Measurements from ENCODE around the gene VPS13D. TPM values are rescaled to one million over a fixed set of nuclear protein-coding genes. Genes with fewer than 3 reads are reported as not detected.

Gene VPS13D
- total RNA-seq, 1 donor from 2014 or later: 81.7 TPM

DNA sequence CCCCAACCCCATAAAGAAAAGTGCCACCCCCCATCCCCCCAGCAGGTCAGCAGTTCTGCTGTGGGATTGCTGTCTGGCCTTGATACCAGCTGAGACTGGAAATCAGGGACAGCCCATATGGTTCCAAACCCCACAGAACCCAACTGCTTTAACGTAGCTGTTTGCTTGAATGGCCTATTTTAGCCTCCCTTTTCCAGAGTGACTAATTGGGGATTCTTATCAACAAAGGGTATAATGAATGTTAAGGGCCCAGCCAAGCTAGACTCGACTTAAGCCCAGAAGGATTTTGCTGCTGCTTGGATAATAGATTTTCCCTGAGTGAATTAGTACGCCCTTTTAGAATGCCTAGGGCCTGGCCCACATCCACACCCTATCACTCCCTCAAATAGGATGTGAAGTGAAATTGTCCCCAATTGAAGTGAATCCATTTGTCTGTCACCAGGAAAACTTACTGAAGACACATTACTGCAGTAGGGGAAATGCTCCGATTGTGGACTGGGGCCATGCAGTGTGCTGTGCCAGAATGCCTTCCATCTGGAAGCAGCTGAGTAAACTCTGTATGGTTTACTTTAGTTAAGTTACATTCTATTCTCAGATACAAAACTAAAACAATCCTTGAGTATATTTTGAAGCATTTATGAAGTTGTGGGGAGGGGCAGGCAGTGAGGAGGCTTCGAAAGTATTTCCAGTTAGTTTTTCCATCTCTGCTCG lies 231.2 kb downstream of the VPS13D start:
- ATAC-seq (peak; percentile 55 to 69), DNase-seq (no peak)
- H3K36me3 ChIP-seq: peaks cover 19% of the 10 kb centered on the region
- intact Hi-C loops (cut with DNase I): no loop called here
- H3K4me1 ChIP-seq: peaks cover 93% of the 10 kb centered on the region
- H3K27me3 ChIP-seq (ENCODE audit: low read depth): no peaks in the 10 kb centered on the region
- no peaks in the 10 kb centered on the region for H3K9me3 ChIP-seq
- H3K4me3 ChIP-seq: no peak overlapping the region
- TF ChIP-seq, protein P1, sequence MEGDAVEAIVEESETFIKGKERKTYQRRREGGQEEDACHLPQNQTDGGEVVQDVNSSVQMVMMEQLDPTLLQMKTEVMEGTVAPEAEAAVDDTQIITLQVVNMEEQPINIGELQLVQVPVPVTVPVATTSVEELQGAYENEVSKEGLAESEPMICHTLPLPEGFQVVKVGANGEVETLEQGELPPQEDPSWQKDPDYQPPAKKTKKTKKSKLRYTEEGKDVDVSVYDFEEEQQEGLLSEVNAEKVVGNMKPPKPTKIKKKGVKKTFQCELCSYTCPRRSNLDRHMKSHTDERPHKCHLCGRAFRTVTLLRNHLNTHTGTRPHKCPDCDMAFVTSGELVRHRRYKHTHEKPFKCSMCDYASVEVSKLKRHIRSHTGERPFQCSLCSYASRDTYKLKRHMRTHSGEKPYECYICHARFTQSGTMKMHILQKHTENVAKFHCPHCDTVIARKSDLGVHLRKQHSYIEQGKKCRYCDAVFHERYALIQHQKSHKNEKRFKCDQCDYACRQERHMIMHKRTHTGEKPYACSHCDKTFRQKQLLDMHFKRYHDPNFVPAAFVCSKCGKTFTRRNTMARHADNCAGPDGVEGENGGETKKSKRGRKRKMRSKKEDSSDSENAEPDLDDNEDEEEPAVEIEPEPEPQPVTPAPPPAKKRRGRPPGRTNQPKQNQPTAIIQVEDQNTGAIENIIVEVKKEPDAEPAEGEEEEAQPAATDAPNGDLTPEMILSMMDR (IDR thresholded peaks at IDR 0.05): no peak
- peak overlapping the region; percentile 76 for H3K27ac ChIP-seq

- no peak for DNase-seq
- intact Hi-C loops (cut with DNase I): no loop called here
- no peaks in the 10 kb centered on the region for H3K27me3 ChIP-seq (ENCODE audit: low read depth)
- peak in 1 of 2 donors; percentile 52 for ATAC-seq
- TF ChIP-seq, protein P1 (IDR thresholded peaks at IDR 0.05): no peak
- peaks cover 87% of the 10 kb centered on the region for H3K4me1 ChIP-seq
- H3K27ac ChIP-seq: peak overlapping the region; percentile 76
- H3K4me3 ChIP-seq: no peak overlapping the region
- H3K9me3 ChIP-seq: no peaks in the 10 kb centered on the region
- peaks cover 17% of the 10 kb centered on the region for H3K36me3 ChIP-seq
Observed at GRCh38 chr1:12461754-12462153, 231.9 kb downstream of the VPS13D start.

DNA sequence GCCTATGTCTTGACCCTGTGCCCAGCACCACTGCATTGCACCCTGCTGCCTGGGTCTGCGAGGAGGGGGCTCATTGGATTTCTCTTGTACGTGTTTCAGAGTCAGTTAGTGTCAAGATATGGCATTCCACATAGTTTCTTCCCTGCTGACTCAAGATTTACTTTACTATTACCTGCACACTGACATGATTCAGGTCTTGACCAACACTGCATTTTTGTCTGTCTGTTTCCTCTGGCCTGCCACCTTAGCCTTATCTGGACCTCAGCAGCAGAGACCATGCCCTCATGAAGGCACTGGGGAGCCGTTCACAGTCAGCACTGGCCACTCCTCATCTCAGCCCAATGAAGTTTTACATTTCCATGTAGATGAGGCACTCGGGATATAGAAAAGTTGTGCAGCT lies 232.8 kb downstream of the VPS13D start:
- peak overlapping the region; percentile 76 for H3K27ac ChIP-seq
- TF ChIP-seq, protein P1 (IDR thresholded peaks at IDR 0.05): no peak
- H3K9me3 ChIP-seq: no peaks in the 10 kb centered on the region
- ATAC-seq: no peak
- intact Hi-C loops (cut with DNase I): no loop called here
- peaks cover 9% of the 10 kb centered on the region for H3K36me3 ChIP-seq
- no peak overlapping the region for H3K4me3 ChIP-seq
- H3K4me1 ChIP-seq: peaks cover 78% of the 10 kb centered on the region
- DNase-seq: no peak
- H3K27me3 ChIP-seq (ENCODE audit: low read depth): no peaks in the 10 kb centered on the region

- TF ChIP-seq, protein P1 (IDR thresholded peaks at IDR 0.05): no peak
- Histone ChIP-seq H3K4me1 (peaks cover 66% of the 10 kb centered on the region), H3K9me3 (no peaks in the 10 kb centered on the region), H3K27ac (peak overlapping the region; percentile 1), H3K4me3 (no peak overlapping the region), H3K36me3 (peaks cover 9% of the 10 kb centered on the region), H3K27me3 (ENCODE audit: low read depth) (no peaks in the 10 kb centered on the region)
- DNase-seq (no peak), ATAC-seq (peak in 1 of 2 donors; percentile 12)
- intact Hi-C loops (cut with DNase I): no loop called here
Observed at GRCh38 chr1:12464045-12464461, 234.2 kb downstream of the VPS13D start.

DNA sequence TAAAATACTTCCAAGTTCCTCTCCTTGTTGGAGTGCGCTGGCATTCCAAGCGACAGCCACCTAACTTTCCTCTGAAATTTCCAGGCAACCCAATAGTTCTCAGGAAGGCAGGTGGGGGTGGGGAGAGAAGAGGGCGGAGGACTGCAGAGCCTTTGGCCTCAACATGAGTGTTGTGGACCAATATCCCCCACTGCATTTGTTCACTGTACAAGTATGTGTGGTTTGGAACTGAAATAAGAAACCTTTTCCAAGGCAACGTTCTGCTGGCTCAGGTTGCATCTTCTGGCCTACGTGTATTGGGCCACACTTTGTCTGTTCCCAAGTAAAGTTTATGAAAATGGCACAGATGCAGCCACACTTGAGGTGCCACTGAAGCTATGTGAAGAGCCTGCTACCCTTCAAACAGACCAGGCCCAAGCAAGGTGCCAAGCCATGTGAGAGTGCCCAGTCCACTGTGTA lies 234.8 kb downstream of the VPS13D start:
- intact Hi-C loops (cut with DNase I): no loop called here
- DNase-seq: peak; percentile 59
- Histone ChIP-seq H3K4me3 (no peak overlapping the region), H3K4me1 (peaks cover 70% of the 10 kb centered on the region), H3K36me3 (peaks cover 9% of the 10 kb centered on the region), H3K9me3 (no peaks in the 10 kb centered on the region), H3K27ac (peak overlapping the region; percentile 25), H3K27me3 (ENCODE audit: low read depth) (no peaks in the 10 kb centered on the region)
- ATAC-seq: peak; percentile 66 to 90
- TF ChIP-seq, protein P1 (IDR thresholded peaks at IDR 0.05): no peak

Measured in lower lobe of right lung (tissue), 2 donors.